GM21528 (cell line): ENCODE measurements around the gene MTMR3.

Source experiments
- ATAC-seq: cut with Tn5 transposase; IDR thresholded peaks from one replicate; pipeline ENCODE4 v1.9.1; 2021; ENCODE audit warnings: mild to moderate bottlenecking, moderate library complexity; ENCODE audit not compliant: unreplicated experiment, low FRiP score

MTMR3 gene

GRCh38 chr22:29914165-29914564, 31.2 kb downstream of the MTMR3 start:
- ATAC-seq, result no peak

- no peak for ATAC-seq
These were observed 32.1 kb downstream of the MTMR3 start for GRCh38 chr22:29914991-29915533.

- no peak for ATAC-seq
These were observed 33.1 kb downstream of the MTMR3 start for GRCh38 chr22:29916007-29916544.

- no peak for ATAC-seq
These were observed 34.3 kb downstream of the MTMR3 start for GRCh38 chr22:29917052-29917902.

GRCh38 chr22:29925402-29925801, 42.4 kb downstream of the MTMR3 start:
- no peak for ATAC-seq

- ATAC-seq, result no peak
These were observed 43.1 kb downstream of the MTMR3 start for GRCh38 chr22:29926057-29926456.

- ATAC-seq, result no peak
These were observed 49.2 kb downstream of the MTMR3 start for GRCh38 chr22:29932136-29932535.

GRCh38 chr22:29933619-29934018, 50.6 kb downstream of the MTMR3 start:
- ATAC-seq, result no peak

GRCh38 chr22:29934596-29934995, 51.6 kb downstream of the MTMR3 start:
- no peak for ATAC-seq

- no peak for ATAC-seq
These were observed 53.2 kb downstream of the MTMR3 start for GRCh38 chr22:29936186-29936585.

GRCh38 chr22:29937940-29938693, 55.1 kb downstream of the MTMR3 start:
- ATAC-seq, result no peak

GRCh38 chr22:29940526-29940925, 57.6 kb downstream of the MTMR3 start:
- no peak for ATAC-seq

GRCh38 chr22:29944339-29944738, 61.4 kb downstream of the MTMR3 start:
- no peak for ATAC-seq

GRCh38 chr22:29945435-29945834, 62.5 kb downstream of the MTMR3 start:
- no peak for ATAC-seq

- no peak for ATAC-seq
These were observed 63.2 kb downstream of the MTMR3 start for GRCh38 chr22:29946220-29946619.

- no peak for ATAC-seq
These were observed 64.7 kb downstream of the MTMR3 start for GRCh38 chr22:29947410-29948384.

- no peak for ATAC-seq
These were observed 65.4 kb downstream of the MTMR3 start for GRCh38 chr22:29948385-29948769.

- no peak for ATAC-seq
These were observed 66.9 kb downstream of the MTMR3 start for GRCh38 chr22:29949872-29950271.

- ATAC-seq, result no peak
These were observed 68.9 kb downstream of the MTMR3 start for GRCh38 chr22:29951791-29952413.
